ENCODE measurements around the gene AMOT.

AMOT gene

DNA sequence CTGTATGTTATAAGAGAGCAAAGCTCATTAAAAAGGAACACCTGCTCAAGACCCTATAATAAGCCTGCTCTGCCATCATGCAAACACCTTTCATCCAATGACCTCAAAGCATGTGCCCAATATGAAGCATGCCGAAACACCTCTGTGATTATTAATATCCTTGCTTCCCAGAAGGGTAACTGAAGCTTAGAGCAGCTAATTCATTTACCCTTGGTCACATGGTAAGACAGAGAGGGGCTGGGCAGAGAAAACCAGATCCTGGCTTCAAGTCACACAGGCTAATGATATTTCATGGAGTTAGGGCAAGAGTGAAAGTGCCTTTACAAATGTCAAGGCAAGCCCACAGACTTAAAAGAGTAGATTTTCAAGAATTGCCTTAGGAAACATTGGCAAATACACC, 5.6 kb downstream of the AMOT start:
- DNase-seq, result no peak

DNA sequence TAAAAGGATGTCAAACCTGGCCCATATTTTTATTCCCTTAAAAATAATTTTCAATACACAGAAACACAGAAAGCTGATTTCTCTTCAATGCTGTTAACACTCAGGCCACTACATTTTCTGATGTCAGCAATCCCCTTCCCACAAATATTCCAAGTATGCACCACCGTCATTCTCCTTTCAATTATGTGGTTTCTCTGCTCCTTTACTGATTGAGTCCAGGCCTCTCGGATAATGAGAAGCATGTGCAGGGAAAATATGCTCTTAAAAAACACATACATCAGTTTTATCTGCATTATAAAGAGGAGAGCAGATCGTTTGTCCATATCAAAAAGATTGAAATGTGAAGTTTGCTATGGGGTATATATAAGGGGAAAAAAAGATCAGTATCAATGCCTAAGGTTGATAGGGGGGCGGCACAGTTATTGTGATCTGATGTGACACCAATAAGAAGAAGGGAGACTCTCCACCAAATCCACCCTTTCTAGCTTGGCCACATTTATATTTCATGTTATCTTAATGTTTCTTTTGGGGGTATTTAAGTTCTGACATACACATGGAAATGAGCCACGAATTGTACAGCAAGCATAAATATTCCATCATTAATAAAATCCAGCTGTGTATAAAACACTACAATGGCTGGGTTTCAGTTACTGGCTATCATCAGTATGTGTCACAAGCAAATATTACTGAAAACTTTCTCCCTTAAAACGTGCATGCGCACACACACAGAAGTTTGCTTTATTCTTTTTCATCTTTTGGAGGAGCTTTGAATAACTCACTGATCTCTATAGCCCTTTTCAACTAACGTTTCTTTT, 6.4 kb downstream of the AMOT start:
- no peak for DNase-seq

DNA sequence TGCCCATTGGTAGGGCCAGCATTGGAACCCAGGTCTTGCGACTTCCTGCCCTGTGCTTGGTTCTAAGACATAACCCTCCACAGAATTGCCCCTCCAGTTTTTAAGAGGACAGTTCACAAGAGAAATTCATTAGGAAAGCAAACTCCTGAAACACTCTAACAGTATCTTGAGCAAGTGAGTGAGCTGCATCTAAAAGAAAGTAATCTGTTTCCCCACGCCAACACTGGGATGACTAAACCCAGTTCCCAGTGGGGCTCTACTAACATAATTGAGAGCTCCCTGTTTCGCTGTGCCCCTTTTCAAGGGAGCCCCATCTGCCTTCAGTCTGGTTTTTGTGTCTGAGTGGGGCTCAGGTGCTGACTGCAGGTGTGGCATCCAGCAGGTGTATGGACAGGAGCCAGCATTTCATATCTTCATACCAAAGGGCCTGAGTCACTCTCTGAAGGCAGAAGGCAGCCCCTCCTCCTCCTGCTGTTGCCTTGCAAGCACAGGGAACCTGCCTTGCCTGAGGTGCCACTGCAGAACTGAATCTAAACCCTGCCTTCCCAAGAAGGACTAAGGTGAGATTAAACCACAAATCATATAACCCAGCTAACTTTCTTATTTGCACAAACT, 8.0 kb downstream of the AMOT start:
- DNase-seq, result no peak

DNA sequence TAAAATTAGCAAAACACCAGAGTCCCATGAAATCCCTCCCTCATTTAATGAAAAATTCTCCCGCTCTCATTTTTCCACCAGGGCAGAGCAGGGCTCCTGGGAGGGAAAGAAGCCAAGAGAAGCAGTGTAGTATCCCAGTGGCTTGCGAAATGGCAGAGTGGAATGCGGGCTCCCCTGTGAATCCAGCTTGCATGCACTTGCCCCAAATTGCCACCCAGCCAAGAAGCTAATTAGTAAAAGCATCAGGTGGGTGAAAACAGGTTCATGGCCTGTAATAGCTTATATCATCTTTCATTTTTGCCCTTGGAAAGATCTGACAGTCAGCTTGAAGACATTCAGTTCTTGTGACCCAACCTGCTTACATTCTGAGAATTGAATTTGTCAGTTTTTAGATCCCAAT, 10.1 kb downstream of the AMOT start:
- DNase-seq, result no peak

DNA sequence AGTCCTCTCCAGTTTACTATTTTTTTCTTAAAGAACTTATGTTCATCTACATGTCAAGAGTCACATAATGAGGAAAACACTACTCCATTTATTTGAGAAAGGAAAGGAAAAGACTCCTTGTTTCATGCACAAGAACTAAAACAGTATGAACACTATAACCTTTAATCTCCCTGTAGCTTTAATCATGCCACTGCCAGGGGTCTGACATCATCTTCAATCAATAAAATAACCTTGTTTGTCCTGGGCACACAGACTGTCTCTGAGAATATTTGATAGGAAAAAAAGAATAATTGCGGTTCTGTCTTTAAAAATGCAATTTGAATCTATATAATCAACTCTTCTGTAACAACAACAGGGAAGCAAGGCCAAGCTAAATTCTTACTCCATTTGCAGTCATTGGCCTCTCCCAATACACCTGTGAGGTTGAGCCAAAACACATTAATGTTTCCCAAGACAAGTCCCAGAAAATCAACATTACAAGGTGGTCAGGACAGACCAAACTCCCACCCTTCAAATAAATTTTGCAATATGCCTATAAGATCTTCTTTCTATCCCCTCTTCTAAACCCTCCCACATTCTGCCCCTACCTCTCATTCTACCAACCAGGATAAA, 13.2 kb downstream of the AMOT start:
- no peak for DNase-seq

DNA sequence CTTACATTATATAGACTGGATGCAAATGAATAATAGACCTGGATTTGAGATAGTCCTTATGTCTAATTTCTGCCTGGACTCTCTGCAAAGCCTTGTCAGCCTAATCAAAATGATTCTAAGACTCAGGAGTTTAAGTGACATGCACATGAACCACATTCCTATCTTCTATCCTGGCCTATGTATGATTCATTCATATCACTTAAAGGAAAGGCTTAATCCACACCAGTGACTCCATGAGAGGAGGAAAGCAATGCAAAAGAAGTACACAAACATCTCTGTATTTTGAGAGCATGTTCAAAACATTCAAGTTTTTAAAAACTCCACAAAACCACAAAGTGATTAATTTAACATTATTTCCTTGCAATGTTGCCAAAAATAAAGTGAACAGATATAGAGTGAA, 14.6 kb downstream of the AMOT start:
- DNase-seq, result no peak

DNA sequence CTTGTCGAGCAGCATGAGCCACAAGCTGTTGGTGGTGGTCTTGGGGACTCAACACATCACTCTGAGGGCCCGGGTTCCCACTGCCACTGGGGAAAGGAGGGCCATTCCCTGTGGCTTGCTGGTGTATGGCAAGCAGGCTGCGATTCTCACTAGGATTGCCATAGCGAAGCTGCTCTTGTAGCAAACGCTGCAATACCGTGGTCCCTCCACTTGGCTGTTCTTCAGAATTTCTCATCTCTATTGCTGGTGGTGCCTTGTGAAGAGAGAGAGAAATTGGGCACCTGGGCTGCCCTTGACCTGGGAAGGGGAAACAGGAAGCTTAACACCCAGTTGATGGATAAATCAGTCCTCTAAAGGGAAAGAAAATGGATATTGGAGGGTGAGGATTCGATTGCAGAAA, 17.7 kb downstream of the AMOT start:
- no peak for DNase-seq

DNA sequence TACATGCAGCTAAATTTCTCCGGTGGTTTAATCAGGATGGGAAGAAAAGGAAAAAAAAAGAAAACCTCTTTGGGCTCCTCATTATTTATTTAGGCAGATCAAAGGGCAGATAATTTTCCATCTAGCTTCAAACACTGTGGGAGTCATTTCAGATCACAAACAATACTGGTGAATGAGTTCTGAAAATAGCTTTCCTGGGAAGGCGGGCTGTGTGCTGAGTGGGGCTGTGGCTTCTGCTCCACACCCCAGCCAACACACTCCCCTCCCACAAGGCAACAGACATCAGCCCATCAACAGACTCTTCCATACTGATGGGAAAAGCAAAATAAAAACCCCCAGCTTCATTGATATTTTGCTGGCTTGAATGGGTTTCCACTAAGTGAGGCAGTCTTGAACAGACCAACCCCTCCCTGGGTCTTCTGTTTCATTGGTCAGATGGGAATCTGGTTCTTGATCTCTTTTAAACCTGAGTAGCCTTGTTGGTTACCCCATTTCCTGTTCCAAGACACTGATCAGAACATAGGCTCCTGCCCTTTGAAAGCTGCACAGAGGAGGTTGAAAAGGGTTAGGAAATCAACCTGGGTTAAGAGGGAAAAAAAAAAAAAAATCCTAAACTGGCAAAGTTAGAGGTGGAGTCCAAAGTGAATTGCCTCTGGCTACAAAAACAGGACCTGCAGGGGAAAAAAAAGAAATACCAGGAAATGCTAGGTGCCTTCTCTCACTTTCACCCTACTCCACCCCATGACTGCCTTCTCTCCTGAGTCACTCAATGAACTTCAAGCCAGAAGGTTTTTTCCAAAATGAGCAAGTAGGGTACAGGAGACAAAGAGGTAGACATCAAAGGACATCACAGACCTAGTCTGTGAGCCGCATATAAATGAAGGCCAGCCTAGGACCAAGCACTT, 20.0 kb downstream of the AMOT start:
- DNase-seq, result no peak

DNA sequence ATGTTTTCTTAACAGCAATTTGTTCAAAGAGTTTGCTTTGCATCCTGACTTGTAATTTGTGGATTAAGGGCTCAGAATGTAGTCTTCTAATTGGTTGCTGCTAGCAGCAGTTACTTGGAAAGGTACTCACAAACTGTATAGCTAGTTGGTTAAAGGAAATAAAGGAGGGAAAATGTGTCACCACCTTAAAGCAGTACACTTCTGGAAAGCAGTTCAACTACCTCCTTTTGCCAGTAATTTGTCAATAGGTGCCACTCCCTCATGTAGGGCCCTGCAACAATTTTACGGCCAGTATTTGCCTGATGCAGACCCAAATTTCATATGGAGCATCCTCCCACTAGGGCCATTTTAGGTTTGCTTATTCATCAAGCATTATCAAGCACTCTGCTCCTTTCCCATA, 20.8 kb downstream of the AMOT start:
- no peak for DNase-seq

DNA sequence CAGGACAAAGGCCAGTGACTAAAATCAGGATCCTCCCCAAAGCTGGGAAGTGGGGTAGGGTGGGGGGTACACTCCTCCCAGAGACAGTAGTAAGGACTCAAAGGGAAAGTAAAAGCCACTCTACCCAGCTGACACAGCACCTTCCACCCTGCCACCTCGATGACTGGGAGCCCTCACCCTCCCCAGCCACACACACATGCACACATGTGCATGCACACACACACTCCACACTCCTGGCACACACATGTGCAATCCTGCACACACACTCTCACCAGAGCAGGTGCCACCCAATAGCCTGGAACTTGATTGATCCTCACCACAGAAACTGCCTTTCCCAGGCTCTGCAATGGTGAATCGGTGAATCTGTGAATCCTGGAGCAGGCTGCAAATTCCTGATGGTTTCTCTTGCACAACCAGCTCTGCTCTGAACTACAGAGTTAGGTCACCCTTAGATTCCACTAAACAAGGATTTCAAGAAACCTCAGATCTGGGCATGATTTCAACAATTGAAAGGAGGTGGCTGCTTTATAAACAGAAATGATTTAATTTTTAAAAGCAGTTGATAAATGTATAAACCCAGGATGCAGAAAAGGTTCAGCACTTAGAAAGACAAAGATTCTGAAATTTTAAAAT, 21.5 kb downstream of the AMOT start:
- no peak for DNase-seq

DNA sequence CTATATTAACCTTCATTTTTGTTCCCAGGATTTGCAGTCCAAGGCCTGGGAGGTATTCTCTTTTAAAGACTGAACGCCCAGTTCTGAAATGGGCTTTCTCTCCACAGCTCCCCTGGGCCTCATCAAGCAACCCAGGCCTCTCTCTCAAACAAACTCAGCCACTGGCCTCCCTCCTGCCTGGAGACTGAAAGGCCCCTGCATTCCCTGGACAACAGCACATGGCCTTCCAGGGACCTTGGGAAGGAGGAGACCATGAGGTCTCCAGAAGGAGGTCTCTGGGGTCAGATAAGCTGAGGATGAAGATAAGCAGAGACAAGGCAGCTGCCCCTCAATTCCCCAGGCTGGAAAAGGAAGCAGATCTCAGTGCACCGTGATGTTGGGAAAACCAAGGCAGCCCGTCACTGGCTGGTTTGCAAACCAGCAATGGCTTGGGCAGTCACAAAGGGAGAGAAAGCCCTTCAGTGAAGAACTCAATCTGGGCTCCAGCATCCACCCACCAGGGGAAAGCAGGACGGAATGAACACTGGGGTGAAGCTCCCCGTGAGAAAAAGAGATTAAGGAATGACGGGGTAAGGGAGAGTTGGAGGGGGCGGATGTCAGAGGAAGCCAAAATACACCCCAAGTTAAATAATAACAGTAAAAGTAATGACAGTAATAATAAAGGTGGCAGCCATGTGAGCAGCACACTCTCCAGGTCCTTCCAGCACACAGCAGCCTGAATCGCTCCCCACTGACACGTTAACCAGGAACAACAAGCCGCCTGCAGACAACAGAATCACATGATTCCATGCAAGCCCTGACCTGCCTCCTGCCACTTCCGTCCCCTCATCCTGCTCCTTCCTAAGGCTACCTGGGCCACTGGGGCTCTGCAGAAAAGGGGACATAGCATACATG, 22.3 kb downstream of the AMOT start:
- no peak for DNase-seq

DNA sequence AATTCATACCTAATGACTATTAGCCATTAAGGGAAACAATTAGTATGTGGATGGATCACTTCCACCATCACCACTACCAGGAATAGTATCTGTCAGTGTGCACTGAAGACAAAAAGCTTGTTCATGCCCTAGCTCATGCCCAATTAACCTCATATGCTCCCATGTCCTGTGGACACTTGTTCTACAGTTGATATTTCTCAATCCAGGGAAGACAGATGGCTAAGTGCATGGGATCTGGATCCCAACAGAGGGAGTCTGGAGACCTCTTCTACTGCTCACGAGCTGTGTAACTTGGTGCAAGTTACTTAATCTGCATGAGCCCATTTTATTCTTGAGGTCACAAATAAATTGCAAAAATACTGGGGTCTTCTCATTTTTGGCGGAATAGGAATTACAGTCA, 23.7 kb downstream of the AMOT start:
- DNase-seq, result no peak

DNA sequence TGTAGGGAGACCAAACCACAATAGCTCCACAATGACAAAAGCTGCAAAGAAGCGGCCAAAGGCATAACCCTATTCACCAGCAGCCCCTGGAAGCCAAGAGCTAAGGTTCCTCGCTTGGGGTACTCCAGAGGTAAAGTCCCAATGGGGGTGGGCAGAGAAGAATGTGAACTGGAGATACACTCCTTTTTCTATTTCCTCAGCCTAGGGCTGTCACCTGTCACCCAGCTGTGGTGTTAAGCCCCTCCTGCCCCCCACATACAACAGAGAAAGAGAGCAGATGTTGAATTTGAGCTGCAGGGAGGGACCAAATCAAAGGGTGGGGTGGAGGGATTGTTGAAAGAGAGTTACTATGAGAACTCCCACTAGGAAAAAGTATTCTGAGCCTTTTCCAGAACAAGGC, 26.1 kb downstream of the AMOT start:
- no peak for DNase-seq

DNA sequence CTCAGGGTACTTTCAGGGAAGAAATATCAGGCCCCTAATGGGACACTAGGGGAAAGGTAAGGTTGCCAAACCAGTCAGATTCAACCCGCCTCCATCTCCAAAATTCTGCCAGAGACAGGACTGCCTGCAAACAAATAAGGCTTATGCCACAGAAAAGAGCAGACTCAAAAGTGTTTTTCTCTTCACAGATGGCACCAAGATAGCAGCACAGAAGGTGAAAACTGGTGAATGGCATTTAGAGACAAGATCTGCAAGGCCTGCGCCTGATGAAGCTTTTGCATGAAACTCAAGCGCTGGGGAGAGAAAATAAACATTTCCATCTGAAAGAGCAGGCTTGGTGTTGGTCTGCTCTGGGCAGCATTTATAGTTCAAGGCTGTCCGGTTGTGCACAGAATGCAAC, 27.9 kb downstream of the AMOT start:
- no peak for DNase-seq

DNA sequence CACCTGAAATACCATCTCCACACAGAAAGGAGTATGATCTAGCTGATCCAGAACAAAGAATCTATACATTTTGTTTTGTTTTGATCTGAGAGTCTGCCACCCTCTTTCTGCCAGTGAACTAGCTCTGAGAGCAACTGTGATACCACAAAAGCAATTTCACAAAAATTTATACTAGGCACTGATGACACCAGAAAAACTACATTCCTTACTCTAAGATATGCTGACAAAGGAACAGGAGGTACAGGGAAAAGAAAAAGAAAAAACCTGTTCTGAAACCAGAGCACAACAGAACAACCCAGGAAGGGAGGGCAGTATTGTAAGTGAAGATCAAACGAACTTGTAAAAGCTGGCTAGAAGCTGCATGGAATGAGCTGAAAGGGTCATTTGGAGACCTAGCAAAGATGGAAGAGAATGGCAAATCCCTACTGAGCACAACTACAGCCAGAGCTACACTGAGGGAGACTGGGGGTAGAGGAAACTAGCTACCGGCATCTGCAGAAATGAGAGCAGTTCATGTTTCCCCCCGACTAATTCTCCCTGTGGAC, 31.9 kb downstream of the AMOT start:
- no peak for DNase-seq

DNA sequence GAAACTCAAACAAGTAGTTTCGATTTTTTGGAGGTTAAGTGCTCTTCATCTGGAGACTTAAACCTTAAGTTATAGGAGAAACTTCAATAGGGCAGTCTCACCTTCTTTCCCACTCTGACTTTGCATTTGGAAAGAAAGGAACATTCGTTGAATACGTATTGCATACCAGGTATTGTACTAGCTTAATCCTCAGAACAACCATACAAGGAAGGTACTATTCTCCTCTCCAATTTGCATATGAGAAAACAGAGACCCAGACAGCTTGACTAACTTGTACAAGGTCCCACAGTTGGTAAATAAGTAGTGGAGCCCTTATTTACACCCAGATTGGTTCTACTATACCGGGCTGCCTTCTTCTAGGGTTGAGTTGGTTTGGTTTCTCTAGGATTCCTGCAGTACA, 32.6 kb downstream of the AMOT start:
- no peak for DNase-seq

DNA sequence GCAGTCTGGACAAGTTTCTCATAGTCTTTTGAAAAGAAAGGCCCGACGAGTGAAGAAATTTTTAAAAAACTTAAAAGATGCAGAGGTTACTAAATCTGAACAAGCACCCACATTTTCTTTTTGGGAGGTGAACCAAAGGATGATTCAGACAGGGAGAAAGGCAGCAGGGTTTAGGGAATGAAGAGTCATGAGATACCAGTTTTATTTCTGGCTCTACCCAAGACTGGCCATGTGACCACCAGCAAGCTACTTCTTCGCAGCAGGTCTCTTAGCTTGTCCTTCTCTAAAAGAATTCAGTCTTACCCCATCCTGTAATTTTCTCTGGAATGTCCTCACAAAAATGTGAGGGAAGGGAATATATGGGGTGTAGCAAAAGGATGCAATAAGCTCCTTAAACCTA, 37.6 kb downstream of the AMOT start:
- DNase-seq, result no peak

DNA sequence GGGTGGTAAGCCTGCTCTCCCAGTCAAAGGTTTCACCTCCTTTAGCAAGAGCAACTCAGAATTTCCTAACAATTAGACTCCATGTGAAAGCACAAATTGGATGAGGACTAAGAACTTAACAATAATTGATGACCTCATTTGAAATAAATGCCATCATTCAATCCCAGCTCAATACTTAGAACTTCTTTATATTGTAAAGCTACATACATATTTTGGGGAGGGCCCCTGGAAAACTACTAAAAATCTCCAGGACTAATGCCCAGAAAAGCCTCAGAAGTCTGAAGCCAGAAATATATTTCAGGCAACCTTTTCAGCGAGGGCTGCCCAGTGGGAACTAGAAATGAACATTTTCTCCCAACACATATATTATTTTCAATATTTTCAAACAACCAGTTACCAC, 38.1 kb downstream of the AMOT start:
- DNase-seq, result no peak

DNA sequence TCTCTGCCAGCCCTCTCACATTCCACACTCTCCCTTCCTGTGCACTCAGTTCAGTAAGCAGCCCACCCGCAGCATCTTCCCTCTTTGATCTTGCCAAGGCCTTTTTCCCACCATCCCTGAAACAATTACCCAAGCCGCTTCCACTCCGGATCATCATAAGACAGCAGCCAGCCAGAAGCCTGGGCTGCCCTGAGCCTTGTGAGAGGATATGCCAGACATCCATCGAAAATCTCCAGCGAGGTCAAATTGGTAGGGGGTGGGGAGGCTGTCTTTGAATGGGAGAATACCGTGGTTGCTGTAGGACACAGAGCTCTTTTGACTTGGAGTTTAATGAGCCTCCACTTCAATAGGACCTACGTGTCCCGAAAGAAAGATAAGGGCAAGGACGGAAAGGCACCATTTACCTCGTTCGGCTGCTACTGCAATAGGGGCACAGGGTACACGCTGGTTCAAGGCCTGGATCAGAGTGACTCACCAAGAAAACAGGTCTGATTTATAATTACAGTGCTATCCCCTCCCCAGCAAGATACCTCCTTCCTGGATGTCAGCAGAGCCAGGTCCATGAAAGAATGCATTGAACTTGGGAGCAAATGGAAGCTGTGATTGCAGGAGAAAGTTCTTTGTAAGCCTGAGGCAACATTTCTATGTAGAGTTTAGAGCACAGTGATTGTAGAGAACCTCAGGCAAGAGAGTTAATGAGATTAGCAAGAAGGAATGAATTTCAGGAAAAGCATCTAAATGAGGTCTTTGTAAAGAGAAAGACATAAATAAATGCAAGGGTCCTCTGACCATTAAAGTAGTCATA, 39.5 kb downstream of the AMOT start:
- no peak for DNase-seq

DNA sequence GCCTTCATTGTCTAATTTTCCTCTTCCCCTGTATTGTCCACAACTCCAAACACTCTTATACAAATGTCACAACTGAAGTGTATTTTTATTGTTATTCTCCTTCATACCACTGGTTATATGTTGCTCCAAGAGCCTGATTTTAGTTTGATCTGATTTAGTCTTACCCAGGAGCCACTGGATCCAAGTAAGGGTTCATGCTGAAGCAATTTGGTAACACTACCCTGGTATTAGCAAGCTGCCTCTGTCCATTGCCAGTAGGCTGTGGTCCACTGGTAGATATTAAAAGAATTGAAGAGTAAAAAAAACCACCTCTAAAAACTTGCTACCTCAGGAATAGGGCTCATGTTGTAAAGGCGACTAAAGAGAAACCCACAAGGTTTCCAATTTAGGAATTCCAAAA, 41.2 kb downstream of the AMOT start:
- no peak for DNase-seq

DNA sequence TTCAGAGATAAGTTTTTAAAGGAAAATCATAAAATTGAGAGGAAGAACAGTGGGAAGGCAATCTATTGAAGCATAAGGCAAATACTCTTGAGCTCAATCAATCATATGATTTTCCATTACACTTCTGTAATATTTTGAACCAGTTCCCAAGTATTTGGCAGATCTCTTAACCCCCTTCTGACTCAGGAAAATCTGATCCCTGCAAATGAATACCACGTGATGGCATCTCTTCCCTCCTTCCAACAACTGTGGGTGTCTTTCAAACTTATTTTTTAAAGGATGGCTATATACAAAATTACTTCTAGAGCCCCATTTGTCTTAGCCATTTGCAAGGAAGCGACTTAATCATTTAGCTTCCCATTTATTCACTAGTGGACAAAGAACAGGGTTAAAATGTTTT, 41.9 kb downstream of the AMOT start:
- no peak for DNase-seq
